GM23338 (cell line): ENCODE results near the gene DRD2. TPM values are rescaled to one million over a fixed set of nuclear protein-coding genes. Genes with fewer than 3 reads are reported as not detected.

ENCODE experiments used
- ATAC-seq: fragments of 200-7000 bp; cut with Tn5 transposase; 3 replicates; pipeline ENCODE4 v1.9.1; 2020
- DNase-seq: peaks from one replicate; pipeline ENCODE4 v3.0.0-alpha.2; 2015; ENCODE audit warnings: low spot score
- H2AFZ ChIP-seq: fragments of 200-600 bp; sonication (generic); 2 replicates; pipeline ENCODE4 v1.8.0; 2016; ENCODE audit warnings: antibody characterized with exemption, mild to moderate bottlenecking, moderate library complexity
- H3F3A ChIP-seq: fragments of 200-600 bp; sonication (generic); replicated peaks from 2 replicates; pipeline ENCODE4 v1.8.0; 2017; ENCODE audit warnings: antibody characterized with exemption, mixed run types, low read depth
- H3K27ac ChIP-seq: fragments of 200-600 bp; sonication (generic); 2 replicates; pipeline ENCODE4 v1.6.1; 2016; ENCODE audit warnings: low read depth
- H3K27me3 ChIP-seq: fragments of 200-600 bp; sonication (generic); 2 replicates; pipeline ENCODE4 v1.8.0; 2016; ENCODE audit warnings: mild to moderate bottlenecking, mixed run types, moderate library complexity; ENCODE audit not compliant: insufficient read depth
- H3K36me3 ChIP-seq: fragments of 200-600 bp; sonication (generic); 2 replicates; pipeline ENCODE4 v1.8.0; 2016; ENCODE audit warnings: mild to moderate bottlenecking; ENCODE audit not compliant: insufficient read depth
- H3K4me1 ChIP-seq: fragments of 200-600 bp; sonication (generic); 2 replicates; pipeline ENCODE4 v1.8.0; 2016; ENCODE audit warnings: mild to moderate bottlenecking, moderate library complexity; ENCODE audit not compliant: insufficient read depth
- H3K4me2 ChIP-seq: fragments of 200-600 bp; sonication (generic); 2 replicates; pipeline ENCODE4 v1.7.1; 2017; ENCODE audit warnings: mixed run types
- H3K4me3 ChIP-seq: fragments of 200-600 bp; sonication (generic); 2 replicates; pipeline ENCODE4 v1.6.1; 2016; ENCODE audit warnings: mixed run types
- H3K79me2 ChIP-seq: fragments of 200-600 bp; sonication (generic); replicated peaks from 2 replicates; pipeline ENCODE4 v1.8.0; 2017; ENCODE audit warnings: mild to moderate bottlenecking; ENCODE audit not compliant: insufficient read depth
- H3K9me2 ChIP-seq: fragments of 200-600 bp; sonication (generic); 2 replicates; pipeline ENCODE4 v1.8.0; 2017; ENCODE audit not compliant: insufficient read depth
- H4K20me1 ChIP-seq: fragments of 200-600 bp; sonication (generic); replicated peaks from 2 replicates; pipeline ENCODE4 v1.8.0; 2017; ENCODE audit warnings: mild to moderate bottlenecking; ENCODE audit not compliant: insufficient read depth
- H3K27ac Mint-ChIP-seq: 2 replicates; pipeline ENCODE4 v1.8.0; 2020; ENCODE audit warnings: inconsistent platforms, mild to moderate bottlenecking, moderate library complexity, mixed read lengths
- H3K27me3 Mint-ChIP-seq: 3 replicates; pipeline ENCODE4 v1.8.0; 2022; ENCODE audit warnings: low read depth, mild to moderate bottlenecking, moderate library complexity, mixed read lengths, inconsistent platforms; ENCODE audit not compliant: insufficient read depth, poor library complexity
- H3K36me3 Mint-ChIP-seq: 3 replicates; pipeline ENCODE4 v1.8.0; 2021; ENCODE audit warnings: low read depth, mild to moderate bottlenecking, inconsistent platforms, moderate library complexity, mixed read lengths
- H3K4me1 Mint-ChIP-seq: 3 replicates; pipeline ENCODE4 v1.8.0; 2020; ENCODE audit warnings: mild to moderate bottlenecking, inconsistent platforms, mixed read lengths
- H3K4me3 Mint-ChIP-seq: 3 replicates; pipeline ENCODE4 v1.8.0; 2021; ENCODE audit warnings: moderate library complexity, mild to moderate bottlenecking, inconsistent platforms, mixed read lengths
- H3K9me3 Mint-ChIP-seq: 3 replicates; pipeline ENCODE4 v1.8.0; 2020; ENCODE audit warnings: moderate library complexity, mild to moderate bottlenecking, inconsistent platforms, mixed read lengths
- CTCF ChIP-seq, 2 experiments: fragments of 200-600 bp in 1 of 2; sonication (generic) in 1 of 2; conservative IDR thresholded peaks; 2 replicates each; pipeline versions ENCODE4 v1.5.1 to v1.6.1; 2016 to 2017; ENCODE audit warnings: antibody characterized with exemption in 2 of 2, low read depth in 2 of 2, mild to moderate bottlenecking in 2 of 2, moderate library complexity in 1 of 2
- ETS1 ChIP-seq: IDR thresholded peaks from 2 replicates; pipeline ENCODE4 v1.6.1; 2016; ENCODE audit warnings: antibody characterized with exemption
- EZH2 ChIP-seq: fragments of 200-600 bp; sonication (generic); IDR thresholded peaks from one replicate; pipeline ENCODE4 v1.8.0; 2017; ENCODE audit warnings: antibody characterized with exemption, mild to moderate bottlenecking, low read depth; ENCODE audit not compliant: unreplicated experiment
- EZH2phosphoT487 ChIP-seq: fragments of 200-600 bp; sonication (generic); IDR thresholded peaks from one replicate; pipeline ENCODE4 v1.8.1; 2018; ENCODE audit warnings: antibody characterized with exemption; ENCODE audit not compliant: unreplicated experiment
- JUNB ChIP-seq: IDR thresholded peaks from one replicate; pipeline ENCODE4 v1.6.1; 2016; ENCODE audit warnings: antibody characterized with exemption; ENCODE audit not compliant: unreplicated experiment
- NANOG ChIP-seq: IDR thresholded peaks from 2 replicates; pipeline ENCODE4 v1.6.1; 2016; ENCODE audit warnings: antibody characterized with exemption, borderline replicate concordance
- POLR2AphosphoS5 ChIP-seq: IDR thresholded peaks from 2 replicates; pipeline ENCODE4 v1.6.1; 2016; ENCODE audit warnings: antibody characterized with exemption, low read depth
- STAT1 ChIP-seq: IDR thresholded peaks from one replicate; pipeline ENCODE4 v1.6.1; 2016; ENCODE audit warnings: antibody characterized with exemption; ENCODE audit not compliant: unreplicated experiment
- ZNF331 ChIP-seq: fragments of 250-450 bp; sonication (Bioruptor Pico); IDR thresholded peaks from 2 replicates; pipeline ENCODE4 v1.5.0; 2020; ENCODE audit warnings: low read depth, mild to moderate bottlenecking, moderate library complexity
- ZNF462 ChIP-seq: fragments of 250-450 bp; sonication (Bioruptor Pico); IDR thresholded peaks from 2 replicates; pipeline ENCODE4 v1.5.0; 2020; ENCODE audit warnings: mild to moderate bottlenecking, moderate library complexity
- polyA plus RNA-seq: library from polyadenylated mRNA; unstranded; fragments of >200 nt; fragmentation: Nextera tagmentation; extraction: Ambion mirVana; gene quantifications from 2 replicates; pipeline ENCODE4 v1.2.1, GENCODE V29; 2016
- total RNA-seq: library from RNA; depleted of rRNA; stranded (reverse); fragments of >200 nt; shearing (Covaris generic); gene quantifications from 2 replicates; pipeline ENCODE4 v1.2.3, GENCODE V29; 2014

Gene DRD2
- total and polyA plus RNA-seq, 2 experiments from 2014 or later: 0.21 to 0.66 TPM

GRCh38 chr11:113447621-113448315, 27.4 kb downstream of the DRD2 start:
- Histone ChIP-seq H3K4me1 (no peaks in the 10 kb centered on the region), H3K9me2 (no peaks in the 10 kb centered on the region), H4K20me1 (no peaks in the 10 kb centered on the region), H3K79me2 (no peaks in the 10 kb centered on the region), H3K27me3 (no peaks in the 10 kb centered on the region), H3K36me3 (no peaks in the 10 kb centered on the region), H3K4me3 (no peak overlapping the region), H3F3A (no peaks in the 10 kb centered on the region), H3K4me2 (no peak overlapping the region), H3K27ac (no peak overlapping the region), H2AFZ (peak overlapping the region; percentile 14; the same call in 1 of the 2 replicates)
- H3K9me3 Mint-ChIP-seq: no peaks in the 10 kb centered on the region
- DNase-seq (no peak), ATAC-seq (no peak)
- H3K36me3 Mint-ChIP-seq: no peaks in the 10 kb centered on the region
- TF ChIP-seq CTCF (conservative IDR thresholded peaks at IDR 0.05; ENCODE audit: low read depth in 2 of 2) (no peak), POLR2AphosphoS5 (no peak), NANOG (no peak)
- no peaks in the 10 kb centered on the region for H3K4me1 Mint-ChIP-seq
- H3K4me3 Mint-ChIP-seq: no peak overlapping the region
- H3K27ac Mint-ChIP-seq: no peak overlapping the region
- H3K27me3 Mint-ChIP-seq: peaks cover 9% of the 10 kb centered on the region

GRCh38 chr11:113446938-113447337, 28.3 kb downstream of the DRD2 start:
- Histone ChIP-seq H2AFZ (peak overlapping the region; percentile 14; the same call in 1 of the 2 replicates), H3K4me3 (no peak overlapping the region), H3K4me2 (no peak overlapping the region), H3F3A (no peaks in the 10 kb centered on the region), H4K20me1 (no peaks in the 10 kb centered on the region), H3K9me2 (no peaks in the 10 kb centered on the region), H3K27me3 (no peaks in the 10 kb centered on the region), H3K79me2 (no peaks in the 10 kb centered on the region), H3K4me1 (no peaks in the 10 kb centered on the region), H3K27ac (no peak overlapping the region), H3K36me3 (no peaks in the 10 kb centered on the region)
- Mint-ChIP-seq H3K27ac (no peak overlapping the region), H3K27me3 (peaks cover 9% of the 10 kb centered on the region), H3K36me3 (no peaks in the 10 kb centered on the region), H3K9me3 (no peaks in the 10 kb centered on the region), H3K4me1 (no peaks in the 10 kb centered on the region), H3K4me3 (no peak overlapping the region)
- no peak for DNase-seq
- no peak for TF ChIP-seq ZNF331 (CRISPR knock-in tag)
- no peak for TF ChIP-seq JUNB
- no peak for TF ChIP-seq ZNF462 (CRISPR knock-in tag)
- no peak for TF ChIP-seq POLR2AphosphoS5
- TF ChIP-seq EZH2phosphoT487: no peak
- TF ChIP-seq ETS1: no peak
- no peak for TF ChIP-seq NANOG
- TF ChIP-seq STAT1: no peak
- TF ChIP-seq EZH2: no peak
- peak; percentile 30; the same call in 1 of the 3 replicates for ATAC-seq
